H1 (cell line): ENCODE measurements around the gene PRICKLE2. TPM values are rescaled to one million over a fixed set of nuclear protein-coding genes. Genes with fewer than 3 reads are reported as not detected.

Experiments used
- NRF1 ChIP-seq: IDR thresholded peaks from 2 replicates; pipeline ENCODE4 v1.6.1; 2011; ENCODE audit warnings: mild to moderate bottlenecking, low read depth, low read length, improper control_type of control experiment
- polyA plus RNA-seq, 7 experiments: library from polyadenylated mRNA; depleted of rRNA in 3 of 7; stranded (reverse) in 5 of 7; unstranded in 2 of 7; fragments of >200 nt in 5 of 7; fragments of 200-250 nt in 2 of 7; gene quantifications; 1 replicate in 5 of 7; 2 replicates in 1 of 7; 4 replicates in 1 of 7; pipeline versions ENCODE4 v1.2.1 to v1.2.3, GENCODE V29; 2011 to 2013; ENCODE audit warnings: missing spikeins in 2 of 7, mixed read lengths in 2 of 7
- total RNA-seq: library from RNA; stranded (reverse); fragmentation: NEBNext Ultra II Directional; extraction: Animal tissue kit (Norgen Biotek cat#: 25700); gene quantifications from 2 replicates; pipeline ENCODE4 v1.2.1, GENCODE V29; 2021
- TF ChIP-seq, protein P1 (sequence below): fragments of 300-600 bp; sonication (generic); IDR thresholded peaks from 2 replicates; pipeline ENCODE4 v1.7.1; 2012; ENCODE audit warnings: low read length, moderate library complexity, mild to moderate bottlenecking, inconsistent platforms; ENCODE audit not compliant: insufficient replicate concordance

PRICKLE2 gene
- total and polyA plus RNA-seq, 2 of the 8 experiments (the other 6 are each of a cell fraction or from before 2014, with no cell fraction given) = 2.9 to 8.0 TPM

GRCh38 chr3:64047787-64048186 lies 177.5 kb downstream of the PRICKLE2 start (continued):
- TF ChIP-seq, protein P1, sequence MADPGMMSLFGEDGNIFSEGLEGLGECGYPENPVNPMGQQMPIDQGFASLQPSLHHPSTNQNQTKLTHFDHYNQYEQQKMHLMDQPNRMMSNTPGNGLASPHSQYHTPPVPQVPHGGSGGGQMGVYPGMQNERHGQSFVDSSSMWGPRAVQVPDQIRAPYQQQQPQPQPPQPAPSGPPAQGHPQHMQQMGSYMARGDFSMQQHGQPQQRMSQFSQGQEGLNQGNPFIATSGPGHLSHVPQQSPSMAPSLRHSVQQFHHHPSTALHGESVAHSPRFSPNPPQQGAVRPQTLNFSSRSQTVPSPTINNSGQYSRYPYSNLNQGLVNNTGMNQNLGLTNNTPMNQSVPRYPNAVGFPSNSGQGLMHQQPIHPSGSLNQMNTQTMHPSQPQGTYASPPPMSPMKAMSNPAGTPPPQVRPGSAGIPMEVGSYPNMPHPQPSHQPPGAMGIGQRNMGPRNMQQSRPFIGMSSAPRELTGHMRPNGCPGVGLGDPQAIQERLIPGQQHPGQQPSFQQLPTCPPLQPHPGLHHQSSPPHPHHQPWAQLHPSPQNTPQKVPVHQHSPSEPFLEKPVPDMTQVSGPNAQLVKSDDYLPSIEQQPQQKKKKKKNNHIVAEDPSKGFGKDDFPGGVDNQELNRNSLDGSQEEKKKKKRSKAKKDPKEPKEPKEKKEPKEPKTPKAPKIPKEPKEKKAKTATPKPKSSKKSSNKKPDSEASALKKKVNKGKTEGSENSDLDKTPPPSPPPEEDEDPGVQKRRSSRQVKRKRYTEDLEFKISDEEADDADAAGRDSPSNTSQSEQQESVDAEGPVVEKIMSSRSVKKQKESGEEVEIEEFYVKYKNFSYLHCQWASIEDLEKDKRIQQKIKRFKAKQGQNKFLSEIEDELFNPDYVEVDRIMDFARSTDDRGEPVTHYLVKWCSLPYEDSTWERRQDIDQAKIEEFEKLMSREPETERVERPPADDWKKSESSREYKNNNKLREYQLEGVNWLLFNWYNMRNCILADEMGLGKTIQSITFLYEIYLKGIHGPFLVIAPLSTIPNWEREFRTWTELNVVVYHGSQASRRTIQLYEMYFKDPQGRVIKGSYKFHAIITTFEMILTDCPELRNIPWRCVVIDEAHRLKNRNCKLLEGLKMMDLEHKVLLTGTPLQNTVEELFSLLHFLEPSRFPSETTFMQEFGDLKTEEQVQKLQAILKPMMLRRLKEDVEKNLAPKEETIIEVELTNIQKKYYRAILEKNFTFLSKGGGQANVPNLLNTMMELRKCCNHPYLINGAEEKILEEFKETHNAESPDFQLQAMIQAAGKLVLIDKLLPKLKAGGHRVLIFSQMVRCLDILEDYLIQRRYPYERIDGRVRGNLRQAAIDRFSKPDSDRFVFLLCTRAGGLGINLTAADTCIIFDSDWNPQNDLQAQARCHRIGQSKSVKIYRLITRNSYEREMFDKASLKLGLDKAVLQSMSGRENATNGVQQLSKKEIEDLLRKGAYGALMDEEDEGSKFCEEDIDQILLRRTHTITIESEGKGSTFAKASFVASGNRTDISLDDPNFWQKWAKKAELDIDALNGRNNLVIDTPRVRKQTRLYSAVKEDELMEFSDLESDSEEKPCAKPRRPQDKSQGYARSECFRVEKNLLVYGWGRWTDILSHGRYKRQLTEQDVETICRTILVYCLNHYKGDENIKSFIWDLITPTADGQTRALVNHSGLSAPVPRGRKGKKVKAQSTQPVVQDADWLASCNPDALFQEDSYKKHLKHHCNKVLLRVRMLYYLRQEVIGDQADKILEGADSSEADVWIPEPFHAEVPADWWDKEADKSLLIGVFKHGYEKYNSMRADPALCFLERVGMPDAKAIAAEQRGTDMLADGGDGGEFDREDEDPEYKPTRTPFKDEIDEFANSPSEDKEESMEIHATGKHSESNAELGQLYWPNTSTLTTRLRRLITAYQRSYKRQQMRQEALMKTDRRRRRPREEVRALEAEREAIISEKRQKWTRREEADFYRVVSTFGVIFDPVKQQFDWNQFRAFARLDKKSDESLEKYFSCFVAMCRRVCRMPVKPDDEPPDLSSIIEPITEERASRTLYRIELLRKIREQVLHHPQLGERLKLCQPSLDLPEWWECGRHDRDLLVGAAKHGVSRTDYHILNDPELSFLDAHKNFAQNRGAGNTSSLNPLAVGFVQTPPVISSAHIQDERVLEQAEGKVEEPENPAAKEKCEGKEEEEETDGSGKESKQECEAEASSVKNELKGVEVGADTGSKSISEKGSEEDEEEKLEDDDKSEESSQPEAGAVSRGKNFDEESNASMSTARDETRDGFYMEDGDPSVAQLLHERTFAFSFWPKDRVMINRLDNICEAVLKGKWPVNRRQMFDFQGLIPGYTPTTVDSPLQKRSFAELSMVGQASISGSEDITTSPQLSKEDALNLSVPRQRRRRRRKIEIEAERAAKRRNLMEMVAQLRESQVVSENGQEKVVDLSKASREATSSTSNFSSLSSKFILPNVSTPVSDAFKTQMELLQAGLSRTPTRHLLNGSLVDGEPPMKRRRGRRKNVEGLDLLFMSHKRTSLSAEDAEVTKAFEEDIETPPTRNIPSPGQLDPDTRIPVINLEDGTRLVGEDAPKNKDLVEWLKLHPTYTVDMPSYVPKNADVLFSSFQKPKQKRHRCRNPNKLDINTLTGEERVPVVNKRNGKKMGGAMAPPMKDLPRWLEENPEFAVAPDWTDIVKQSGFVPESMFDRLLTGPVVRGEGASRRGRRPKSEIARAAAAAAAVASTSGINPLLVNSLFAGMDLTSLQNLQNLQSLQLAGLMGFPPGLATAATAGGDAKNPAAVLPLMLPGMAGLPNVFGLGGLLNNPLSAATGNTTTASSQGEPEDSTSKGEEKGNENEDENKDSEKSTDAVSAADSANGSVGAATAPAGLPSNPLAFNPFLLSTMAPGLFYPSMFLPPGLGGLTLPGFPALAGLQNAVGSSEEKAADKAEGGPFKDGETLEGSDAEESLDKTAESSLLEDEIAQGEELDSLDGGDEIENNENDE = no peak
- no peak for TF ChIP-seq NRF1
